Activated CD8-positive, alpha-beta memory T cell treated with anti-CD3 and anti-CD28 coated beads, Interleukin-2, amount 50 U/mL, for 4 hours (primary cell): ENCODE results near the gene RPL28.
"Not testable (repeated sequence)": the region's sequence is repeated elsewhere in the genome, so short reads cannot be mapped to it uniquely, and the experiment has no call there.

ENCODE experiments used
- DNase-seq: peaks from one replicate; pipeline ENCODE4 v3.0.0-alpha.2; 2020

RPL28 gene

DNA sequence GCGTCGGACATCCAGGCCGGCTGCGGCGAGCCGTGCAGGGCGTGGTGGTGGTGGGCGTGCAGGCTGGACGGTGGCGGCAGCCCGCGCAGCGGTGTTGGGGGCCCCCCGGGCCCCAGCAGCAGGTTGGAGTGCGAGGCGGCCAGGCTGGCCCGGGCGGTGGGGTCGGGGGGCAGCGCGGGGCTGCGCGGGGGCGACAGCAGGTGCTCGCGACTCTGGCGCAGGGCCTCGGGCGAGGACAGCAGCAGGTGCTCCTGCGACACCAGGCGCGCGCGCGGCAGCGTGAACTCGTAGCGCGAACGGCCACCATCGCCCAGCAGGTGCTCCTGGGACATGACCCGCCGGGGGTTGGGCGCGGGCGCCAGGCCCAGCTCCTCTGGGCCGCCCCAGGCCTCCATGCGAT, 47.6 kb downstream of the RPL28 start:
- DNase-seq = no peak

DNA sequence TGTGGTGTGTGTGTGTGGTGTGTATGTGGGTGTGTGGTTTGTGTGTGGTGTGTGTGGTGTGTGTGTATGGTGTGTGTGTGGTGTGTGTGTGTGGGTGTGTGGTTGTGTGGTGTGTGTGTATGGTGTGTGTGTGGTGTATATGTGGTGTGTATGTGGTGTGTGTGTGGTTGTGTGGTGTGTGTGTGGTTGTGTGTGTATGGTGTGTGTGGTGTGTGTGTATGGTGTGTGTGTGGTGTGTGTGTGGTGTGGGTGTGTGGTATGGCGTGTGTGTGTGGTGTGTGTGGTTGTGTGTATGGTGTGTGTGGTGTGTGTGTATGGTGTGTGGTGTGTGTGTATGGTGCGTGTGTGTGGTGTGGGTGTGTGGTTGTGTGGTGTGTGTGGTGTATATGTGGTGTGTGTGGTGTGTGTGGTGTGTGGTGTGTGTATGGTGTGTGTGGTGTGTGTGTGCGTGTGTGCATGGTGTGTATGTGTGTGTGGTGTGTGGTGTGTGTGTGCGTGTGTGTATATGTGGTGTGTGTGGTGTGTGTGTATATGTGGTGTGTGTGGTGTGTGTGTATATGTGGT, 48.7 kb downstream of the RPL28 start:
- DNase-seq = no peak

DNA sequence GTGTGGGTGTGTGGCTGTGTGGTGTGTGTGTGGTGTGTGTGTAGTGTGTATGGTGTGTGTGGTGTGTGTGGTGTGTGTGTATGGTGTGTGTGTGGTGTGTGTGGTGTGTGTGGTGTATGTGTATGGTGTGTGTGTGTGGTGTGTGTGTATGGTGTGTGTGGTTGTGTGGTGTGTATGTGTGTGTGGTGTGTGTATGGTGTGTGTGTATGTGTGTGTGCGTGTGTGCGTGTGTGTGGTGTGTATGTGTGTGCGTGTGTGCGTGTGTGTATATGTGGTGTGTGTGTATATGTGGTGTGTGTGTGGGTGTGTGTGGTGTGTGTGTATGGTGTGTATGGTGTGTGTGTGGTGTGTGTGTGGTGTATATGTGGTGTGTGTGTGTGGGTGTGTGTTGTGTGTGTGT, 49.3 kb downstream of the RPL28 start:
- no peak for DNase-seq

DNA sequence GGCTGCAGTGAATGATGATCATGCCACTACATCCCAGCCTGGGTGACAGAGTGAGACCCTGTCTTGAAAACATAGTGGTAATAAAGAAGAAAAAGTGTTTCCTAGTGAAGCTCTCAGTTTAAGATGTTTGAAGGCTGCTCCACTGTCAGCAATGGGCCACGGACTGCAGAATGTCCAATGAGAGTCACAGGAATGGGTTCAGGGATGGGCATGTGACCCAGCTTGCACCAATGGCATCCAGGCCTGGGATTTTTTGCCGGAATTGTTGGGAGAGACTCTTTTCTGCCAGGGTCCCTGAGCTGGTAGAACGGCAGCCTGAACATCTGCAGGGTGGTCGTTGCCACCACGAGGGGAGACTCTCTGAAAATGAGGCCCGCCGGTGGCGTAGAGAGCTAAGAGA, 51.1 kb downstream of the RPL28 start:
- no peak for DNase-seq

DNA sequence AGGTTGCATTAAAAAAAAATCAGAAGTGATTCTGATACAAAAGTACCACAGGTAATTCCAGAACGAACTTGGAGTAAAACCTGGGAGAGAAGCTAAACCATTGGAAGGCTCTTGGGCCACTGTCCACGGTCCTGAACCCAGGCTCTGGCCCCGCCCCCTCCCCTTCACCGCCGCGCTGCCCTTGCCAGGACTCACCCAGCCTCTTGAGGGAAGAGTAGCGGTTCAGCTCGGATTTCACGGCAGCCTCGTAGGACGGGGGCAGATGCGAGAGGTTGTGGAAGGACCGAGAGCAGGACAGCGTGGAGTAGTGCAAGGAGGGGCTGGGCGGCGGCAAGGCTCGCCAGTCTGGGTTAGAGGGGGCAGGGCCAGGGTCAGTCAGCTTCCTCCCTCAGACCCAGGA, 51.7 kb downstream of the RPL28 start:
- DNase-seq = no peak

DNA sequence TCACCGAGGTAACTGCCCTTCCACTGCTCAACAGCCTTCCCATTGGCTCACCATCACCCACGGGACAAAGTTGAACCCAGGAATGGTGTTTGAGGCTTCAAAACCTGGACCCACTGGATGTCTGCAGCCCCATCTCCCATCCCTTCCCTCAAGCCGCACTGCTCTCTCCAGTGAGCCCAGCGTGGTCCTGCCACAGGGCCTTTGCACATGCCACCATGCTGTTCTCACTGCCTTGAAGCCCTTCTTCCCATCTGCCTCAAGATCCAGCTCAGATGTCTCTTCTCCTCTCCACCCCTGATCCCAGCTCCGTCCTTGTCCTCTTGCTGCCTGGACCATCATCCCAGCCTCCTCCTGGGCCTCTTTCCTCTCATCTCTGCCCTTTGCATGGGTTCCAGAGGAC, 53.3 kb downstream of the RPL28 start:
- no peak for DNase-seq

DNA sequence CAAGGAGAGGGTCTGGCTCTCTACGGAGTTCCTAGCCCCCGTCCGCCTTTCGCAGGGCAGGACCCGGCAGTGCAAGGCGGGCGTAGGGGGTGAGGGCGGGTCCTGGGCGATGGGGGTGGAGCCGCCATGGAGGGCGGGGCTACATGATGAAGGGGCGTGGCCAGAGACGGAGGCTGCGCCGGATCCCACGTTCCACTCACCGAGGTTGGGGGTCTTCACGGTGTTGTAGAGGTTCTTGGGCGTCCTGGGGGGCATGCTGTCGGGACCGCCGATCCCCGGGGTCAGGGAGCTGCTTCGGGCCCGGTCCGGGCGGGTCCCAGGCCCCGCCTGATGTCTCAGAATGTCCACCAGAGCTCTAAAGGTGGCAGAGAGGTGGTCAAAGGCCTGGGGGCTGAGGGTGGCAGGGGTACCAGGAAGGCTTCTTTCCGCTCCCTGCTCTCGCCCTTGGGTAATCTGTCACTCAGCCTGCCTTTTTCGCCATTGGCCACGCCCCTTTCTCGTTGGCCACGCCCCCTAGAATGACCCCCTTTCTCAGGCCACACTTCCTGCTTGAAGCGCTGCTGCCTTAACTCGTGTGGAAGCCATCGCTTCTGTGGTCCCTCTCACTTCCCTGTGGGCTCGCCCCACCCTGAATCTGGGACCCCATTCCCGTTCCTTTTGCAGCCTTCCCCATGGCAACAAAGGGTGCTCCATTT, 54.8 kb downstream of the RPL28 start:
- no peak for DNase-seq

DNA sequence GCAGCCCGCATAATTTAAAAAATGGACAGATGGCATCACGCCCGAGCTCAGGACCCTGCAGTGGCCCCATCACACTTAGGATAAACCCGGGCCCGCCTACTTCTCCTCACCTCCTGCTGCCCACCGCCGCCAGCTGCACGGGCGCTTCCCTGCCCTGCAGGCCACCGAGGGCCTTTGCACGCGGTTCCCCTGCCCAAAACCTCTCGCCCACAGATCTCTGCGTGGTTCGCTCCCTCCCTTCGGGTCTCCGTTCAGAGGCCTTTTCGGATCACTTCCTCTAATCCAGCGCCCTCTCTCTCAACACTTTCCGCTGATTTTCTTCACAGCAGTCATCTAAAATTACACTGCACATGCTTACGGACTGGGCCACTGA, 55.6 kb downstream of the RPL28 start:
- no peak for DNase-seq

DNA sequence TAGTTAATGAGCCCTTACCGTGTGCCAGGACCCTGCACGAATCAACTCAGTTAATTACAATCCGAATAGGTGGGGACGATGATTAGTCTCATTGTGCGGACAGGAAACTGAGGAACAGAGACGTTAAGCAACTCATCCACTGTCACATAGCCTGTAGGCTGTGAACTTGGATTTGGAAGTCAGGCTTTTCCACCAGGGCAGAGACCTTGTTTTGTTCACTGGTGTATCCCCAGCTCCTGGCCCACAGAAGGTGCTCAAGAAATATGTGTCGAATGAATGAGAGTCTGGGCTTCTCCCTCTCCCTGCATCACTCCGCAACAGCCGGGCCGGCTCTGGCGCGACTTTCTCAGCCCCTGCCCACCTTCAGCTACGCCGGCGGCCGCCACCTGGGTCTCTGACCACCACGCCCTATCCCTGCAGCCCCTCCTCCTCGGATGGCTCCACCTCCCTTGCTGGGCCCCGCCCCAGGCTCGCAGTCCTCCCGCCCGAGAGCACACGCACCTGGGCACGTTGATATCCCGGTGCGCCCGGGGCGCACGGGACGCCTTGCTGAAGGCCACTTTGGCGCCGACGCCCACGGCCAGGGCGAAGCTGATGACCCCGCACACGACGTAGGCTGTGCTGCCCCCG, 56.1 kb downstream of the RPL28 start:
- DNase-seq = no peak

DNA sequence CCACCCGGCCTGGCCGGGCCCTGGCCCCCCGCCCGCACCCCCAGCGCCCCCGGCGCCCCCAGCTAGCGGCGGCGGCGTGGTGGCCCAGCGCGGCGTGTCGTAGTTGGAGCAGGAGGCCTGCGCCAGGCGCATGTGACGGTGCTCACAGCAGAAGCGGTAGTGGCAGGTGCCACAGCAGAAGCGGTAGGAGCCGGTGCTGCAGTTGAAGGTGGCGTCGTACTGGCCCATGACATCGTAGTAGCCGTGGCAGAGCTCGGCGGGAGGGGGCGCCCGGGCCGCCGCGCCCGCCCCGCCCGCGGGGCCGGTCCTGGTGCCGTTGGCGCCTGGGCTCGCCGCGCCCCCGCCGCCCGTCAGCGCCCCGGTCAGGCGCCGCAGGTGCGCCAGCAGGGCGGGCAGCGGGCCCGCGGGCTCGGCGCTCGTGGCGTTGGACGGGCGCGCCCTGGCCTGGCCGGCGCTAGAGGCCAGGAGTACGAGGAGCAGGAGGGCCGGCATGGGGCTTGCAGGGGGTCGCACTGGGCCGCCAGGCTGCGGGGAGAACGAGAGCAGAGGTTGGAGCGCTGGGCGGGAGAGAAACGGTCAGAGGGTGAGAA, 56.7 kb downstream of the RPL28 start:
- no peak for DNase-seq

DNA sequence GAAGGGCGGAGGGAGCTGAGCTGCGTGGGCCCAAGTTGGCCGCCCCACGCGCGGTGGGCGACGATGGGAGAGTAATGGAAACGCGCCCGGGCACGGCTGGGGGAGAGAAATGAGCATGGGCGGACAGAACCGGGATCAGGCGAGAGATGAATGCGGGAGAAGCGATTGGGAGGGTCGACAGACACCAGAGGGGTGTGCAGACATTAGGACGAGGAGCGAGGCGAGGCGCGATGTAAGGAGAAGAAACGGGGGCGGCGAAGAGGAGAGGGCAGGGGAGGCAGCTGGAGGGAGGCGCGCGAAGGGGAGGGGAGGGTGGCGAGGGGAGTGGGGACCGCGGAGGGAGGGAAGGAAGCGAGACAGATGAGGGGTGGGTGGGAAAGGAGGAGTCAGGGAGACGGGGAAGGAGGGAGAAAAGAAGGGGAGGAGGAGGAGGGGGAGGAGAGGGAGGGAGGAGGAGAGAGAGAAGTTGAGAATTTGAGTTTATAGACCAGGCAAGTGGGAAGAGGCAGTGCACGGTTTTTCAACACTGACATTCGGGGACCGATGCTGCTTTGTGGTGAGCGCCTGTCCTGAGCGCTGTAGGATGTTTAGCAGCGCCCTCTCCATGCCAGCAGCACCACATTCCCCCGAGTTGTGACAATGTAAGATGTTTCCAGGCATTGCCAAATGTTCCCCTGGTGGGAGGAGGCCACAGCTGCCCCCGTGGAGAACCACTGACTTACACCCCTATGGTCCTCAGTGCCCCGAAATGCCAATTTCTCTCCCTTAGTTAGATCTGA, 57.5 kb downstream of the RPL28 start, which contains the start of gene SHISA7:
Gene SHISA7, minus strand, starts transcription at position 256 of the 779 bp plus-strand sequence. CDS start 437 bp downstream, outside the sequence.
- no peak for DNase-seq

DNA sequence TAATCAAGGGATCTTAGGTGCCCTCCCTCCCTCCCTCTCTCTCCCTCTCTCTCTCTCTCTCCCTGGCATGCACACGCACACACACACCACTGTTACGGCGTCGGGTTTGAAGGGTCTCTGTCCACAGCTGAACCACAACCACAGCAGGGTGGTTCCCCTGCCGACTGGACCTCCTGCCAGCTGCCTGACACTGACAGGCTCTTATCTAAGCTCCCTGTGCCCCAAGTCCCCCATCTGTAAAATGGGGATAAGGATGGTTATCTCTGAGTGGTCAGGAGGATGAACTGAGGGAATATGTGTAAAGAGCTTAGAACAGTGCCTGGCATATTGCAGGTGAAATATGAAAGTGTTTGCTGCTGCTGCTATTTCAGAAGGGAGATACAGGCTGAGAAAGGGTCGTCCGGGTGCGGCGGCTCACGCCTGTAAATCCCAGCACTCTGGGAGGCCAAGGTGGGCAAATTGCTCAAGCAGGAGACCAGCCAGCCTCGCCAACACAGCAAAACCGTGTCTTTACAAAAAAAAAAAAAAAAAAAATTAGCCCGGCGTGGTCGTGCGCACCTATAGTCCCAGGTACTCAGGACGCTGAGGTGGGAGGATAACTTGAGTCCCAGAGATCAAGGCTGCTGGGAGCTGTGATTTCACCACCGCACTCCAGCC, 58.2 kb downstream of the RPL28 start:
- DNase-seq = no peak

DNA sequence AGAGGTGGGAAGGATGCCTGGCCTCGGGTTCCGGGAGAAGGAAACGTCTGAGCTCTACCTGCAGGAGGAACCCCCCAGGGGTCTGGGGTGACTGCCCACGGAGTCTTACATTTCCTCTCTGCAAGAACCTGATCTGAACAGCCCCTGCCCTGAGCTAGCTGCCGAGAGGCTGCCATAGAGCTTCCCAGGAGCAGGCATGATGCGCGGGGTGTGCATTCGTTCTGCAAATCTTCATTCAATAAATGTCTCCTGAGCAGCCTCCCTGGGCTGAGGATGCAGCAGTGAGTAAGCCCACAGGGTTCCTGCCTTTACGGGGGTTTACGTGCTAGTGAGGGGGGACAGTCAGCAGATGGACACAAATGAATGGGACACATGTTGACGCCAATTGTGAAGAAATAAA, 58.9 kb downstream of the RPL28 start:
- no peak for DNase-seq

DNA sequence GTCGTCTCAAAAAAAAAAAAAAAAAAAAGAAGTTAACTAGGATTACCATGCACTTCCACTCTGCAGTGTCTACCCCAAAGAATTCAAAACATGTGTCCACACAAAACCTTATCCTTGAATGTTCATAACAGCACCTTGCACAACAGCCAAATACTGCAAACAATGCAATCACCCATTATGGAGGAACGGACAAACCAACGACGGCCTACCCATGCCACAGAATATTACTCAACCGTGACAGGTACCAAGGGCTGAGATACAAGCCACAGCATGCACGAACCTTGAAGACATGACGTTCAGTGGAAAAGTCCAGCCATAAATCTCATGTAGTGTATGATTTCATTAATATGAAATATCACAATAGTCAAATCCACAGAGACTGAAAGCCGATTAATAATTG, 60.3 kb downstream of the RPL28 start:
- no peak for DNase-seq

DNA sequence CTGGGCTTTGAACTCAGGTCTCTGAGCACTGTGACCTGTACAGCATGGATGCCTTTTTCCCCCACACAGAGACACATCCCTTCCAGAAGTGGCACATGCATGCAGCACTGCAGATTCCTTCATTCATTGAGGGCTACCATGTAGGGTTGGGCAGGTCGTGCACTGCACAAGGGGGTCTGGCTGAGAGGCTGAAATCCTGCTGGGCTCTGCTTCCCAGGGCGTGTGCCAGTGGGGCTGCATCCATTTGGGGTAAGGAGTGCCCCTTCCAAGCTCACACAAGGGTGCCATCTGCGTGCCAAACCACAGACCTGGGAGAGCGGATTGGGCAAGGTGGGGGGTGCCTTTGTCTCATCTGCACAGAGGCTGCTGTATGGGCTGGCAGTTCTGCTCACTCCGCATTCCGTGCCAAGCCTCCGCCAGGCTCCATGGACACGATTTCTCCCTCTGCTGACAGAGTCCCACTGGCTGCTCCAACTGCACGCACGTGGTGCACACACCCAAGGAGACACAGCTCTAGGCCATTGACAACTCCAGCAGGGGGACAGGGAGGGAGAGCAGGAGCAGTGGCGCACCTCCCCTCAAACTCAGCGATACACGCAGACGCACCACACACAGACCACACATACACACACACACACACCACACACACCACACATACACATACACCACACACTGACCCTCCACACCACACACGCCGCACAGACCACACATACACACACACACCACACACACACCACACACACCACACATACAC, 61.9 kb downstream of the RPL28 start:
- DNase-seq = no peak

DNA sequence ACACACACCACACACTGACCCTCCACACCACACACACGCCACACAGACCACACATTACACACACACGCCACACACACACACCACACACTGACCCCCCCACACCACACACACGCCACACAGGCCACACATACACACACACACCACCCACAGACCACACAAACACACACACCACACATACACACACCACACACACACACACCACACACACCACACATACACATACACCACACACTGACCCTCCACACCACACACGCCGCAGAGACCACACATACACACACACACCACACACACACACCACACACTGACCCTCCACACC, 62.4 kb downstream of the RPL28 start:
- DNase-seq = not testable (repeated sequence)

DNA sequence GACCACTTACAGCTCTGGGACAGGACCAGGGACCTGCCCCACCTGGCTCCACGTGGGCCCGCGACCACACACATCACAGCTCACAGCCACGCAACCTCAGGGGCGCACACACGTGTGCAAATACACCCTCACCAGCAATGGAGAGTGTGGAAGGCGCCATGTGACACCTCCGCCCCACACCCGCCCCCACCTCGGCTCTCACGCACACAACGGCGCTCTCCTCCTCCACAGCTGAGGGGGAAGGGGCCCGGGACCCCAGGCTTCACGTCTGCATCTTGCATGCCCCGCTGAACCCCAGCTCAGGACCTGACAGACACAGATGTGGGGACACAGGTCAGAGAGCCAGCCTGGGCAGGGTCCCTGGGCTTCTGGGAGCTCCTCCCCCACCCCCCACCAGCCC, 63.7 kb downstream of the RPL28 start:
- no peak for DNase-seq

DNA sequence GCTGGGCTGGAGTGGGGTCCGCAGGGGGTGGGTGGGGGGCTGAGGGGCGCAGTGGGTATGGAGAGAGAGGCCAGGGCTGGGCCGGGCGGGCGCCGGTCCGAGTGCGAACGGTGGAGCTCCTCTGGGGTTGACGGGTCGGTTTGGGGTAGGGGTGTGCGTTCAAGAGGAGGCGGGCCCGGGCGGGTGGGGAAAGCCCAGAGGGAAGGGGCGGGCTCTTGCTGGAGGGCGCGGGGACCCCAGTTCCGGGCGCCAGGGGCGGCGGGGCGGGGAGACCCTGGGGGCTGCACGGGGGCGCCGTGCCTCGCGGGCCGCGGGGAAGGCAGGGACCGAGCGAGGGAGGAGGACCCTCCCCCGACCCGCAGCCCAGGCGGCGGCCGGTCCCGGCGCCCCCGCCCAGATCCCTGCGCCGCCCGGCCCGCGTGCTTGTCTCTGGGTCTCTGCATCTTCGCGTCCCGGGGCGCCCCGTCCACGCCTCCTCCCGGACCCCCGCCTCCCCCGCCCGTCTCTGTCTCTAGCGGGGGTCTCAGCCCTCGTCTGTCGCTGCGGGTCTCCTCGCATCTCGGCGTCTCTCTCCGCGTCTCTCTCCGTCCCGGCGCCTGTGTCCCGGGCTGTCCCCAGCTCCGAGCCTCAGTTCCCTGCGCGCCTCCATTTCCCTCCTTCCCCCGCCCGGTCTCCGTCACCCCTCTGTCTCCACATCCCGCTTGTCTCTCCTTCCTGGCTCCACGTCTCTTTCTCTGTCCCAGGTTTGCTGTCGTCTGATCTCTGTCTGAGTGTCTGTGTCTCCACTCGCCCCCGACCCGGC, 65.6 kb downstream of the RPL28 start:
- DNase-seq = no peak

DNA sequence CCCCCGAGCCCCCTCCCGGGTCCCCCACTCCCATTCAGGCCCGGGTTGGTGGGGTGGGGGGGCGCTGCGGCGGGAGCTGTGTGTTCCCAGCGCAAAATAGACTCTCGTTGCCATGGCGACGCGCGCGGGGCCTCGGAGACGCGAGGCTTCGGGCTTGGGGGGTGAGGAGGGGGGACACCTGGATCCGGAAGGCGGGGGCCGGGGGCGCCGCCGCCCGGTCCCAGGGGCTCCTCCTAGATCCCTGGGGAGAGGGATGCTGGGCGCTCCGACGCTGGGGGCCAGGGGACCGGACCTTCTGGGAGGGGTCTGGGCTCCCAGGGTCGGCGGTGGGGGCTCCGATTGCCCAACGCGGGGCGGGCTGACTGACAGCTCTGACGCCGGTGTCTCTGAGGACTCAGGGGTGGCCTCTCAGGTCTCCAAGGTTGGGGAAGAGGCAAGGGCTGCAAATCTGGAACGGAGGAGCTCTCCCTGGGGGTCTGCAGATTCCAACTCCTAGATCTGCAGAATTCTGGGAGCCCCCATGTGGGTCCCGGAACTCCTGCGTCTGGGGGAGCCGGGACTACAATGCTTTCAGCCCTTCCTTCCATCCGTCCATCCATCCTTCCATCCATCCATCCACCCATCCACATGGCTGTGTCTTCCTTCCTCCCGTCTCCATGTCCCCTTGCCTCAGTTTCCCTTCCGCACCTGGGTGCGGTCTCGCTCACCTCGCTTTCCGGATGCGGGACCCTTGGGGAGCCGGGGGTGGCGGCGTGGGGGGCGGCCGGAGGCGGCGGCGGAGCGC, 66.4 kb downstream of the RPL28 start:
- no peak for DNase-seq
